K562 (cell line): Measurements from ENCODE around the gene BRD3. TPM values are rescaled to one million over a fixed set of nuclear protein-coding genes. Genes with fewer than 3 reads are reported as not detected.

Experiments used
- AFF4 ChIP-seq: sonication (generic); formaldehyde crosslinking; IDR thresholded peaks from 2 replicates; pipeline ENCODE4 v1.8.0; 2023; ENCODE audit warnings: mild to moderate bottlenecking, missing genetic modification reagents
- E2F1 ChIP-seq: sonication (generic); formaldehyde crosslinking; IDR thresholded peaks from 2 replicates; pipeline ENCODE4 v1.8.1; 2023; ENCODE audit warnings: mild to moderate bottlenecking, missing genetic modification reagents, moderate library complexity
- EHMT2 ChIP-seq: fragments of 450-650 bp; IDR thresholded peaks from 2 replicates; pipeline ENCODE4 v1.6.1; 2018; ENCODE audit warnings: antibody characterized with exemption
- HDAC2 ChIP-seq: fragments of 450-650 bp; IDR thresholded peaks from 2 replicates; pipeline ENCODE4 v1.6.1; 2016; ENCODE audit warnings: mild to moderate bottlenecking
- HIVEP1 ChIP-seq: fragments of 250-450 bp; sonication (Bioruptor Pico); IDR thresholded peaks from 2 replicates; pipeline ENCODE4 v1.4.0; 2020; ENCODE audit warnings: mild to moderate bottlenecking
- MED1 ChIP-seq: sonication (generic); formaldehyde crosslinking; IDR thresholded peaks from 2 replicates; pipeline ENCODE4 v1.8.1; 2023; ENCODE audit warnings: missing genetic modification reagents, borderline replicate concordance
- MGA ChIP-seq: fragments of 450-650 bp; IDR thresholded peaks from 2 replicates; pipeline ENCODE4 v1.6.1; 2016; ENCODE audit warnings: mild to moderate bottlenecking, moderate library complexity
- NFATC3 ChIP-seq: fragments of 450-650 bp; IDR thresholded peaks from 2 replicates; pipeline ENCODE4 v1.6.1; 2017; ENCODE audit warnings: mild to moderate bottlenecking
- RFX5 ChIP-seq: IDR thresholded peaks from 2 replicates; pipeline ENCODE4 v1.6.1; 2011; ENCODE audit warnings: low read depth, mild to moderate bottlenecking, improper control_type of control experiment, low read length
- TAL1 ChIP-seq: fragments of 450-650 bp; IDR thresholded peaks from 2 replicates; pipeline ENCODE4 v1.6.1; 2016; ENCODE audit warnings: mild to moderate bottlenecking
- ZBED1 ChIP-seq: IDR thresholded peaks from 2 replicates; pipeline ENCODE4 v1.6.1; 2014
- ZEB2 ChIP-seq: fragments of 450-650 bp; IDR thresholded peaks from 2 replicates; pipeline ENCODE4 v1.6.1; 2016
- polyA plus RNA-seq, 8 experiments: library from polyadenylated mRNA; depleted of rRNA in 4 of 8; stranded (reverse) in 5 of 8; unstranded in 3 of 8; fragments of >200 nt; fragmentation: Nextera tagmentation in 2 of 8; fragmentation: Illumina TruSeq in 1 of 8; extraction: Ambion mirVana in 2 of 8; extraction: Trizol in 1 of 8; gene quantifications; 2 replicates each; pipeline versions ENCODE4 v1.2.1 to v1.2.3, GENCODE V29; 2011 to 2014; ENCODE audit warnings: inconsistent platforms in 1 of 8, missing spikeins in 1 of 8
- total RNA-seq, 7 experiments: library from RNA; depleted of rRNA in 6 of 7; stranded (reverse); fragments of >200 nt in 6 of 7; fragmentation: Illumina TruSeq in 2 of 7; extraction: Trizol in 2 of 7; gene quantifications; 2 replicates each; pipeline versions ENCODE4 v1.2.1 to v1.2.3, GENCODE V29; 2011 to 2021; ENCODE audit warnings: low replicate concordance in 1 of 7

Gene BRD3
- total and polyA plus RNA-seq, 9 of the 15 experiments (the other 6 are each of a cell fraction or from before 2014, with no cell fraction given): 0.82 to 37.1 (median 4.2) TPM

GRCh38 chr9:133992780-133993634 lies 74.8 kb downstream of the BRD3 start (continued):
- TF ChIP-seq NFATC3: no peak
- no peak for TF ChIP-seq E2F1 (CRISPR knock-in tag)
- TF ChIP-seq MGA: no peak
- no peak for TF ChIP-seq RFX5
- TF ChIP-seq ZEB2: no peak
- TF ChIP-seq HIVEP1 (CRISPR knock-in tag): no peak
- TF ChIP-seq AFF4 (CRISPR knock-in tag): no peak
- TF ChIP-seq ZBED1: no peak
- 0 out of 2 replicates have a peak, but pooled peaks have one; percentile 23 for TF ChIP-seq HDAC2
- TF ChIP-seq MED1 (CRISPR knock-in tag): no peak
- TF ChIP-seq EHMT2: no peak
- no peak for TF ChIP-seq TAL1
